ENCODE results near the gene SNHG17.
A peak's percentile ranks its signal among the peaks of the same experiment; 100 is the strongest.
"Not testable (repeated sequence)": the region's sequence is repeated elsewhere in the genome, so short reads cannot be mapped to it uniquely, and the experiment has no call there.

SNHG17 gene

GRCh38 chr20:38434770-38435554 is at the start of gene SNHG17:
TSS of gene SNHG17 (minus strand) at chr20:38435328.
- no peak for DNase-seq

DNA sequence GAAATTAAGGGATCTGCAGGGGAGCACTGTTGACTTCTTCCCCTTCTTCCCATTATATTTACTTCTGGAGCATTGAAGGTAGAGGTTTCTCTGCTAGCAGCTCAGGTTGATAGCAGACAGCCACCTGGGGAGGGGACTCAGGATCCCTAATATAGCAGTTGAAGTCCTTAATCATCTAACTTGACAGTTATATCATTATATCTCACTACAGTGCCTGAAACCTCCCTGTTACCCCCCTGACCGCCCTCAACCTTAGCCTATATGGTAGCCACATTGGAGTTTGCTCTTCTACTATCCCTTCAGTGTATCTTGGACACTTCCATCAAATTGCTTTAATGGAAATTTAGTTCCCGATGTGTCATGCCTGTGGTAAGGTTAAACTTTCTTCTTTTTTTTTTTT is 44.5 kb upstream of the SNHG17 start:
- no peak for DNase-seq

- no peak for DNase-seq
Measured at GRCh38 chr20:38477747-38478146, 42.6 kb upstream of the SNHG17 start.

DNA sequence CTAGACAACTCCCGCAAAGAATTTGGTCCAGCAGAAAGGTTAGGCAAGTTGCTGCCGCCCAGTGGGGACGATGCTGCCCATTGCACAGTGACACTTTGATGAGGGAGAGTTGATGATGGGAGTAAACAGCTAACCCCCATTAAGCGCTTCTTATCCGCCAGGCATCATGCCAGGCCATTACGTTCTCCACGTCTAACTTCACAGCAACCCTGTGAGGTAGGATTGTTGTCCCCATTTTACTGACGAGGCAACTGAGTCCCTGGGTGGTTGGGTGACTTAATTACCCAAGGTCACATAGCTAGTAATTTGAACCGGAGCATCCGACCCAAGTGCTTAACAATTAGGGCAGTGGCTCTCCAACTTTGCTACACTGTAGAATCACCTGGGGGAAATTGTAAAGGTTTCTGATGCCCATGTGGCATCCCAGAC is 38.3 kb upstream of the SNHG17 start:
- no peak for DNase-seq

GRCh38 chr20:38472513-38473366 is 37.6 kb upstream of the SNHG17 start, which contains the start of gene RALGAPB:
TSS of gene RALGAPB (plus strand) at chr20:38472843. CDS start at chr20:38488433, 15,590 bp downstream.
- DNase-seq = peak; percentile 98

GRCh38 chr20:38471987-38472512 is 36.9 kb upstream of the SNHG17 start:
- no peak for DNase-seq

DNA sequence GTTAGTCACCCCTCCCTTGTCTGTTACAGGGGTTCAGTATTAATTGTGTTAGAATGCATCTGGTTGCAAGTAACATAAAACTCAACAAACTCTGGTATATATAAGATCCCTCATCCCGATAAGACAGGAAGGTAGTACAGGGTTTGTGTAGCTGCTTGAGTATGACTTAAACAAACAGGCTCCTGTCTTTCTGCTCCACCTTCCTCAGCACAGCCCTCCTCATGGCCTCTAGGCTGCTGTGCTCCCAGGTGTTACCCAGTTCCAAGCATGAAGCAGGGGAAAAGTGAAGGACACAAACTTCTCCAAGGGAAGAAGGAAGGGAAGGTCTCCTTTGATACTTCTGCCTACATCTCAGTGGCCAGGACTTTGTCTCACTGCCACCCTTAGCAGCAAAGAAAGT is 36.1 kb upstream of the SNHG17 start:
- DNase-seq = no peak

DNA sequence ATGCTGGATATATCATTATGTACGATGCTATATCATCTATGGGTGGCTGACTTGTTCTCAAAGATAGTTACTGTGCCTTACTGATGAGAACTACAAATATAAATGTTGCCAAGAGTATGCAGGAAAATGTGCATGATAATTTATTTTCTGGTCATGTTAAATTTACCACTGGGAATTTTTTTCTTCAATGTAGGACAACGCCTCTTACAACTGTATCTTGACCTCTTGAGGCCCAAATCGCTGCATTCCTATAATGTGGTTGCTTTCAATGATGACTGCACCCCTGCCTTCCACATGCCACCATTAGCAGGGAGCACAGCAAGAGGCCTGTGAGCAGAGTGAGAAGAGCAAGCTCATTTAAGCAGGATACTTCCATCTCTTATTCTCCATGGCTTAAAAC is 31.9 kb upstream of the SNHG17 start:
- no peak for DNase-seq

- DNase-seq = no peak
Measured at GRCh38 chr20:38466171-38466570, 31.0 kb upstream of the SNHG17 start.

DNA sequence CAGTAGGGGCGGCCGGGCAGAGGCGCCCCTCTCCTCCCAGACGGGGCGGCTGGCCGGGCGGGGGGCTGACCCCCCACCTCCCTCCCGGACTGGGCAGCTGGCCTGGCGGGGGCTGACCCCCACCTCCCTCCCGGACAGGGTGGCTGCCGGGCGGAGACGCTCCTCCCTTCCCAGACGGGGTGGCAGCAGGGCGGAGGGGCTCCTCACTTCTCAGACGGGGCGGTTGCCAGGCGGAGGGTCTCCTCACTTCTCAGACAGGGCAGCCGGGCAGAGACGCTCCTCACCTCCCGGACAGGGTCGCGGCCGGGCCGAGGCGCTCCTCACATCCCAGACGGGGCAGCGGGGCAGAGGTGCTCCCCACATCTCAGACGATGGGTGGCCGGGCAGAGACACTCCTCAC is 26.4 kb upstream of the SNHG17 start:
- DNase-seq = not testable (repeated sequence)

- DNase-seq = not testable (repeated sequence)
Measured at GRCh38 chr20:38461167-38461566, 26.0 kb upstream of the SNHG17 start.

DNA sequence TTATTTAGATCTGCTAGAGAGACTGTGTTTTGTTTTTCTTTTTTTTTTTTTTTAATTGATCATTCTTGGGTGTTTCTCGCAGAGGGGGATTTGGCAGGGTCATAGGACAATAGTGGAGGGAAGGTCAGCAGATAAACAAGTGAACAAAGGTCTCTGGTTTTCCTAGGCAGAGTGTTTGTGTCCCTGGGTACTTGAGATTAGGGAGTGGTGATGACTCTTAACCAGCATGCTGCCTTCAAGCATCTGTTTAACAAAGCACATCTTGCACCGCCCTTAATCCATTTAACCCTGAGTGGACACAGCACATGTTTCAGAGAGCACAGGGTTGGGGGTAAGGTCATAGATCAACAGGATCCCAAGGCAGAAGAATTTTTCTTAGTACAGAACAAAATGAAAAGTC is 25.5 kb upstream of the SNHG17 start:
- not testable (repeated sequence) for DNase-seq

DNA sequence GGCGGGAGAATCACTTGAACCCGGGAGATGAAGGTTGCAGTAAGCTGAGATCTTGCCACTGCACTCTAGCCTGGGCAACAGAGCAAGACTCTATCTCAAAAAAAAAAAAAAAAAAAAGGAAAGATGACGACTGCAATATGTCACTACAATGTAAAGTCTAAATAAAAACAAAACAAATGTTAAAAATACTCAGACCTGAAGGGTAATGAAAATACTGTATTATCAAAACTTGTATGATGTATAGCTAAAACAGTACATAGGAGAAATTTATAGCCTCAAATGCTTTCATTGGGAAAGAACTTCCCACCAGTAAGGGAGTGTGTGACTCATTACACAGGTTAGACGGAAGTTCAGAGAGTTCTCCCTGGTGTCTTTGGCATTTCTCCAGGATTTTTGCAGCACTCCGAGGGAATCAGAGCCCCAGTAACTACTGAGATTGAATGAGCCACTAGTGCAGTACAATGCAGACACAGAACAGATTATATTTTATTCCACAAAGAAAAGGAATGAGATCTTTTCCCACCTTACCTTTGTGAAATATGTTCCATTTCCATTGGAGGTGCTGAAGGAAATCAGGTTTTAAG is 25.0 kb upstream of the SNHG17 start:
- no peak for DNase-seq

DNA sequence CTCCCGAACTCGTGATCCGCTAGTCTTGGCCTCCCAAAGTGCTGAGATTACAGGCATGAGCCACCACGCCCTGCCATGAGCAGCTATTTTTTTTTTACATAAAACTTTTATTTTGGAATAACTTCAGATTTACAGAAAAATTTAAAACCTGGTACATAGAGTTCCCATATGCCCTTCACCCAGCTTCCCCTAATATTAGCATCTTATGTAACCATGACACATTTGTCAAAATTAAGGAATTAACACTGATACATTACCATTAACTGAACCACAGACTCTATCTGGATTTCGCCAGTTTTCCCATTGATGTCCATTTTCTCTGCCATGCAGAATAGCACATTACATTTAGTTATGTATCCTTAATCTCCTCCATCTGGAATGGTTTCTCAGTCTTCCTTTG is 23.2 kb upstream of the SNHG17 start:
- no peak for DNase-seq

GRCh38 chr20:38454556-38455473 is 19.7 kb upstream of the SNHG17 start:
- DNase-seq = no peak

DNA sequence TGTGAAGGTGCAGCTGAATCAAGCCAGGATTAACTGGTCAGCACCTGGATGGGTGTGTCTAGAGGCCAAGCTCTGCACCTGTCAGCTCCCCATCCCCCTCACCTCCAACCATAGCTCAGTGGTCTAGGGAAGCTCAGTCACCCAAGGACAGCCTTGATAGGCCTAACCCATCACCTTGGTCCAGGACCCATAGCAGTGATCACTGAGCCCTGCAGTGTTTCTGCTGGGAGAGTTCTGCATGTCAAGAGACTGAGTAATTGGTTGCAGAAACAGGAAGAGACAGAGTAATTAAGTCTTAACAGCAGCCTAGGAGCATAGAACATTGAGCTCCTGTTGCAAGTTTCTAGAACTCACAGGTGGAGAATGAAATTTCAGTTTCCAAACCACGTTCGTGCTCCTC is 18.8 kb upstream of the SNHG17 start:
- no peak for DNase-seq

DNA sequence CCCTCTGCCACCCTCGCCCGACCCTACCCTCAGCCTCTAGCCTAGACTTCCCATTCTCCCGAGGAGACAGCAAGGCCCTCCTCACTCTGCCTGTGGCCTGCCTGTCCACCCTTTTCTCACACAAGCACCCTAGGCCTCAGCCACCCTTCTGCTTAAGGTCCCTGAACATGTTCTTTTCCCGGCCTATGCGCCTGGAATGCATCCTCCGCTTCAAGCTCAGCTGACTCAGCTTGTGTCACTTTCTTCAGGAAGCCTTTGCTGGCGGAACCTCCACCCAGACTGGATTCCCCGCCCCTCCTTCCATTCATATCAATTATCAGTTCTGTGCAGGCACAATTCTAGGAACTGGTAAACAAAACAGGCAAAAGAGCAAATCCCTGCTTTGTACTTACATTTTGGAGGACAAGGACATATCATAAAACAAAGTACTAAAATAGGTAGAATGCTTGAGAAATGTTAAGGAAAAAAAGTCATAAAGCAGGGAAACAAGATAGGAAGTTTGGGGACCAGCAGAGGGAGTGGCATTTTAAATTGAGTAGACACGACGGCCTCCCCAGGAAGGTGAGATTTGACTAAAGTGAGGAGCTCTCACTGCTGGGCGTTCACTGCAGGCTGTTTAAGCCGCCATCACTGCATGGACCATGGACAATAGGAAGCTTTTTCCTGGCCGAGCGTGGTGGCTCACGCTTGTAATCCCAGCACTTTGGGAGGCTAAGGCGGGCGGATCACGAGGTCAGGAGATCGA is 17.9 kb upstream of the SNHG17 start:
- DNase-seq = no peak

DNA sequence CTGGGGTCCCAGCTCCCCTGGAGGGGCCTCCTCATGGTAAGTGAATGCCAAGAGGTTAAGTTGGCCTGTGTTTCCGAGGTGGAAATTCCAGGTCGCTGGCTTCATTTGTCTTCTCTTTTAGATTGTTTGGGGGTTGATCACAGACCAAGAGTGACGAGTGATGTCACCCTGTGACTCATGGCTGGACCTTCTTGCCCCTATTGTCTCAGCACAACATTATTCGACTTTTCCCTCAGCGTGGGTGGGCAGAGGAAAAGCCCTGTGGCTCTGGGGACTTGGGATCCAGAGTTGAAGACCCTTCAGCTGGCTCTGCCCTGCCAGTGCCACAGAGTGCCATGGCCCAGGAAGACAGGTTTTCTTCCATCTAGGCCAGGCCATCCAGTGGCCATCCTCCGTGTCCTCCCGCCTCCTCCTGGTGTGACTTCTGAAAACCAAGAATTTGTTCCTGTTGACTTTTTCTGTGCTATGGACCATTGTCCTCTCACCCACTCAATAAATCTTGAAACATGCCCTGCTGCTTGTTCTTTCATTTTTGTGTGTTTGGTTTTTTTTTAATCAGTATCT is 15.4 kb upstream of the SNHG17 start:
- DNase-seq = no peak

- DNase-seq = no peak
Measured at GRCh38 chr20:38449046-38449445, 13.9 kb upstream of the SNHG17 start.

DNA sequence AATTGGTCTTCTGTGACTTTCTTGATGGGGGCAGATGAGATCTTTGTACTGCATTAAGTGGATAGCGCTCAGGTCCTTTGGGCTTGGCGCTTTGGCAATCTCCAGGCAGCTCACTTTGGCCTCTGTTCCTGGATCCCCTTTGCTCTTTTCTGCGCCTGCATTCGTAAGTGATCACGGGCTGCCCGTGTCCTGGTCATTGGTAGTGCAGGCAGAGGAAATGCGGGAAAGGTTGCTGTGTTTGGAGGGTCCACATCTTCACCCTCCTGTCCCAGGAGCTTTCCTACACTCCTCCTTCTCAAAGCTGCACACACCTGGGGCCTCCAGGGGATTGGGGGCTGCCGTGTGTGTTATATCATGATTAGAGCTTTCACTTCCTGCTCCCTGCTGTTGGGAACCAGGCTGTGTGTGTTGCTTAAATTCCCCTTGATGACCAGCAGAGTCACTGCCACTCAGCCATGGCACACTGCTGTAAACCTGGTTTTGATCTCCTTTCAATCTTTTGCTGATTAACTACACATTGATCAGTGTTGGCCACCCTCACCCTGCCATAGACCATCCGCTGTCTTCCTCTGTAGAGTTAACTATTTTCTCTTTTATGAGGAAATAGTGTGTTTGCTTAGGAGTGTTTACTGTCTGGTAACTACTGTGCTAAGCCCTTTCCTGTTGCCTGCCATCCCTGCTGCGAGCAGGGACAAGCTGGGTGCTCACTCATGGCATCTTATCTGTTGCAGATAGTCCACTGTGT is 13.0 kb upstream of the SNHG17 start:
- no peak for DNase-seq
